Fibroblast of villous mesenchyme (primary cell): Measurements from ENCODE around the gene LCN15. TPM values are rescaled to one million over a fixed set of nuclear protein-coding genes. Genes with fewer than 3 reads are reported as not detected.

Experiments
- DNase-seq: peaks from one replicate; pipeline ENCODE4 v3.0.0-alpha.2; 2010; ENCODE audit warnings: low read depth
- H3K4me3 ChIP-seq: 2 replicates; pipeline ENCODE4 v1.5.1; 2011; ENCODE audit warnings: low read depth, mild to moderate bottlenecking, low read length
- CTCF ChIP-seq: IDR thresholded peaks from 2 replicates; pipeline ENCODE4 v1.5.1; 2012; ENCODE audit warnings: low read depth, mild to moderate bottlenecking, low read length; ENCODE audit not compliant: insufficient read depth
- total RNA-seq: library from RNA; depleted of rRNA; stranded (reverse); fragments of >200 nt; gene quantifications from 2 replicates; pipeline ENCODE4 v1.2.3, GENCODE V29; 2012

Gene LCN15
- not detected in 2 replicates for total RNA-seq

DNA sequence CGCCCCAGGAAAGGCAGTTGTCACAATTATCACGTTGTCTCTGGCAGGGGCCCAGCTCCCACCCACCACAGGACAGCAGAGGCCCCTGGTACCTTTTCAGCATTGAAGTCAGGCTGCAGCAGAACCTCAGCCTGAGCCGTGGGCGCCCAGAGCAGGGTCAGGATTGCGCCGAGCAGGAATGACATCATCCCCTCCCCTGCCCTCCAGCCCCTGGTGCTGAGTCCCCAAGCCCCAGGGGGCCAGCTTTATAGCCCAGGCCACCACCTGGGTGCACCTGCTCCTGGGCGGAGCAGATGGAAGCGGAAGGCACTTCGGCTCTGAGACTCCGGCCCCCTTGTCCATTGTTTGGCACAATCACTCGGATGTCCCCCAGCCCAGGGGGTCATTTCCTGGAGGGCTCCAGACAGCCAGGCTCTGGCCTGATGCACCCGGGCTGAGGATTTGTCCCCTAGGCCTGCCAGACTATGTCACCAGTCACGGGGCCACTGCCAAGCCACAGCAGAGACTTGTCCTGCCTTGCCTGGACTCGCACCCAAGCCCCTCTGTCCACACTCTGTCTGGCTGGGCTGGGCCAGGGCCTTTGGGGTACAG lies at the start of gene LCN15:
TSS of gene LCN15 (minus strand) at position 218 of the 591 bp plus-strand sequence. CDS start at position 188, 30 bp downstream.
- no peak for DNase-seq
- no peak for TF ChIP-seq CTCF
- no peak within 1 kb of the TSS for H3K4me3 ChIP-seq

DNA sequence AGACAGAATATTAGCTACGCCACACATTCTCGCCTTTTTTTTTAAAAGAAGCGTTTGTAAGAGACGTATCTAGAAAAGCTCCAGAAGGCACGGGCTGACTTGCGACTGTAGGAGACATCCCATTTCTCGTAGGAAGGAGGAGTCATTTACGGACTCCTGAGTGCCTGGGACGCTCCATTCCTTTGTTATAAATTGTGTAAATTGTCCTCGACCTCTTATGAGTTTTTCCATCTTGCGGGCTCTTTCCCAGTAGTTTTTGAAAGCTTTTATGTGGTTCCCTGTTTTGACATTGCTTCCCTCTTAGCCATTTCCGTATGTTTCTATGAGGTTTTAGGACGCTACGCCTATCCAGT lies 44.5 kb upstream of the LCN15 start:
- no peak for TF ChIP-seq CTCF
- peak; percentile 61 for DNase-seq

GRCh38 chr9:136808075-136808805 lies 43.9 kb upstream of the LCN15 start:
- TF ChIP-seq CTCF = no peak
- DNase-seq = no peak
- peak overlapping the region; percentile 84 for H3K4me3 ChIP-seq

More for the DNA sequence above, 44.5 kb upstream of the LCN15 start:
- H3K4me3 ChIP-seq = peak overlapping the region; percentile 84

- peak within 1 kb of the TSS; percentile 84 for H3K4me3 ChIP-seq
- TF ChIP-seq CTCF = no peak
- DNase-seq = peak; percentile 73
Measured at GRCh38 chr9:136807281-136808074, 43.2 kb upstream of the LCN15 start, which contains the start of gene RABL6. Gene RABL6, plus strand, starts transcription at chr9:136807948. Its CDS starts 249 bp downstream, at chr9:136808197.

GRCh38 chr9:136806631-136807201 lies 42.4 kb upstream of the LCN15 start:
- no peak for DNase-seq
- TF ChIP-seq CTCF = no peak
- peak overlapping the region; percentile 84 for H3K4me3 ChIP-seq

- no peak for DNase-seq
- no peak for TF ChIP-seq CTCF
- H3K4me3 ChIP-seq = no peak overlapping the region
Measured at GRCh38 chr9:136806067-136806466, 41.7 kb upstream of the LCN15 start.
